OCI-LY7 (cell line): ENCODE results near the gene PORCN.

ENCODE experiments used
- EZH2phosphoT487 ChIP-seq: fragments of 200-600 bp; sonication (generic); IDR thresholded peaks from 2 replicates; pipeline ENCODE4 v1.6.1; 2018; ENCODE audit warnings: low read depth, borderline replicate concordance, mild to moderate bottlenecking, mixed run types, antibody characterized with exemption, low read length, moderate library complexity, mixed read lengths
- TF ChIP-seq, protein P1 (sequence below): fragments of 200-600 bp; sonication (generic); conservative IDR thresholded peaks from 2 replicates; pipeline ENCODE4 v1.5.1; 2014; ENCODE audit warnings: mild to moderate bottlenecking, antibody characterized with exemption, low read length, moderate library complexity, mixed read lengths

GRCh38 chrX:48461830-48462229 is 47.0 kb upstream of the PORCN start:
- TF ChIP-seq, protein P1, sequence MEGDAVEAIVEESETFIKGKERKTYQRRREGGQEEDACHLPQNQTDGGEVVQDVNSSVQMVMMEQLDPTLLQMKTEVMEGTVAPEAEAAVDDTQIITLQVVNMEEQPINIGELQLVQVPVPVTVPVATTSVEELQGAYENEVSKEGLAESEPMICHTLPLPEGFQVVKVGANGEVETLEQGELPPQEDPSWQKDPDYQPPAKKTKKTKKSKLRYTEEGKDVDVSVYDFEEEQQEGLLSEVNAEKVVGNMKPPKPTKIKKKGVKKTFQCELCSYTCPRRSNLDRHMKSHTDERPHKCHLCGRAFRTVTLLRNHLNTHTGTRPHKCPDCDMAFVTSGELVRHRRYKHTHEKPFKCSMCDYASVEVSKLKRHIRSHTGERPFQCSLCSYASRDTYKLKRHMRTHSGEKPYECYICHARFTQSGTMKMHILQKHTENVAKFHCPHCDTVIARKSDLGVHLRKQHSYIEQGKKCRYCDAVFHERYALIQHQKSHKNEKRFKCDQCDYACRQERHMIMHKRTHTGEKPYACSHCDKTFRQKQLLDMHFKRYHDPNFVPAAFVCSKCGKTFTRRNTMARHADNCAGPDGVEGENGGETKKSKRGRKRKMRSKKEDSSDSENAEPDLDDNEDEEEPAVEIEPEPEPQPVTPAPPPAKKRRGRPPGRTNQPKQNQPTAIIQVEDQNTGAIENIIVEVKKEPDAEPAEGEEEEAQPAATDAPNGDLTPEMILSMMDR = no peak
- TF ChIP-seq EZH2phosphoT487 = no peak
